Astrocyte (in vitro differentiated cells and primary cell): ENCODE results near the gene MYH10.

Source experiments
- EZH2 ChIP-seq: IDR thresholded peaks from 2 replicates; pipeline ENCODE4 v1.6.1; 2012; ENCODE audit warnings: mild to moderate bottlenecking, low read length, inconsistent platforms; ENCODE audit not compliant: insufficient read depth
- TF ChIP-seq, protein P1 (sequence below): IDR thresholded peaks from 2 replicates; pipeline ENCODE4 v1.5.1; 2011; ENCODE audit warnings: low read depth, mild to moderate bottlenecking, inconsistent platforms, low read length, moderate library complexity; ENCODE audit not compliant: insufficient read depth

DNA sequence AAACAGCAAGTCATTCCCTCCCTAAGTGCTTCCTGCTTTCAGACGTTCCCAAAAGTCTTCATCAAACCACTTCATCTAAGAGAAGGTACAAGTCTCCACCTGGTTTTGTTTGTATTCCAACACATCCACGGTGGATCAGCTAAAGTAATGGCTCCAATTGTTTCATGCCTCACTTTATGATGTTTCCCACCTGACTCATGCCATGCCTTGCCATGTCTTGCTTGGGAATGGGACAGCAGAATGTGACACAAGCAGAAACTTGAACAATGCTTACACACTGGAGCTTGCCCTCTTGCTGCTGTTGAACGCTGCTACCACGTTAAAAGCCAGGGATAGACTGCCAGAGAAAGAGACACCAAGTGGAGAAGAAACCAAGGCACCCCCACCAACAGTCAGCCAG, 43.8 kb downstream of the MYH10 start:
- no peak for TF ChIP-seq EZH2
- TF ChIP-seq, protein P1, sequence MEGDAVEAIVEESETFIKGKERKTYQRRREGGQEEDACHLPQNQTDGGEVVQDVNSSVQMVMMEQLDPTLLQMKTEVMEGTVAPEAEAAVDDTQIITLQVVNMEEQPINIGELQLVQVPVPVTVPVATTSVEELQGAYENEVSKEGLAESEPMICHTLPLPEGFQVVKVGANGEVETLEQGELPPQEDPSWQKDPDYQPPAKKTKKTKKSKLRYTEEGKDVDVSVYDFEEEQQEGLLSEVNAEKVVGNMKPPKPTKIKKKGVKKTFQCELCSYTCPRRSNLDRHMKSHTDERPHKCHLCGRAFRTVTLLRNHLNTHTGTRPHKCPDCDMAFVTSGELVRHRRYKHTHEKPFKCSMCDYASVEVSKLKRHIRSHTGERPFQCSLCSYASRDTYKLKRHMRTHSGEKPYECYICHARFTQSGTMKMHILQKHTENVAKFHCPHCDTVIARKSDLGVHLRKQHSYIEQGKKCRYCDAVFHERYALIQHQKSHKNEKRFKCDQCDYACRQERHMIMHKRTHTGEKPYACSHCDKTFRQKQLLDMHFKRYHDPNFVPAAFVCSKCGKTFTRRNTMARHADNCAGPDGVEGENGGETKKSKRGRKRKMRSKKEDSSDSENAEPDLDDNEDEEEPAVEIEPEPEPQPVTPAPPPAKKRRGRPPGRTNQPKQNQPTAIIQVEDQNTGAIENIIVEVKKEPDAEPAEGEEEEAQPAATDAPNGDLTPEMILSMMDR = no peak
